Measurements from ENCODE around the gene LAD1.

LAD1 gene

DNA sequence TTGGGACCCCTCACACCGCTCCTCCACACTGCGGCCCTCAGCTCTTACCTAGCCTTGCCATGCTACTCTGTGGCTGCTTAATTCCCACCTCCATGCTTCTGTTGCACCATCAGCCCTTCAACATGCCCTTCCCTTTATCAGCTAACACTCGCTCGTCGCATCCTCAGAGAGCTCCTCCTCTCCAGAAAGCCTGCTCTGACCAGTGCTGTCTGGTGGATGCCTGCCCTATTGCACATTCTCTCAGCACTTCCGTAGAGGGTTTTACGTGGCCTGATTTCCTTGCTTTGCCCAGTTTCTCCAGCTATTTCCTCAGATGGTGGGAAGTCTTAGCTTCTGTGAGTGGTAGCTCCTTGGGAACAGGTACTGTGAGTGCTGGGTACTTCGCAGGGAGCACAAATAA is 10.3 kb upstream of the LAD1 start:
- DNase-seq (ENCODE audit: low read depth, low spot score): no peak
- in situ Hi-C loops (cut with HindIII; ENCODE audit: low sequenced_read_pairs): no loop called here
- TF ChIP-seq, protein P1, sequence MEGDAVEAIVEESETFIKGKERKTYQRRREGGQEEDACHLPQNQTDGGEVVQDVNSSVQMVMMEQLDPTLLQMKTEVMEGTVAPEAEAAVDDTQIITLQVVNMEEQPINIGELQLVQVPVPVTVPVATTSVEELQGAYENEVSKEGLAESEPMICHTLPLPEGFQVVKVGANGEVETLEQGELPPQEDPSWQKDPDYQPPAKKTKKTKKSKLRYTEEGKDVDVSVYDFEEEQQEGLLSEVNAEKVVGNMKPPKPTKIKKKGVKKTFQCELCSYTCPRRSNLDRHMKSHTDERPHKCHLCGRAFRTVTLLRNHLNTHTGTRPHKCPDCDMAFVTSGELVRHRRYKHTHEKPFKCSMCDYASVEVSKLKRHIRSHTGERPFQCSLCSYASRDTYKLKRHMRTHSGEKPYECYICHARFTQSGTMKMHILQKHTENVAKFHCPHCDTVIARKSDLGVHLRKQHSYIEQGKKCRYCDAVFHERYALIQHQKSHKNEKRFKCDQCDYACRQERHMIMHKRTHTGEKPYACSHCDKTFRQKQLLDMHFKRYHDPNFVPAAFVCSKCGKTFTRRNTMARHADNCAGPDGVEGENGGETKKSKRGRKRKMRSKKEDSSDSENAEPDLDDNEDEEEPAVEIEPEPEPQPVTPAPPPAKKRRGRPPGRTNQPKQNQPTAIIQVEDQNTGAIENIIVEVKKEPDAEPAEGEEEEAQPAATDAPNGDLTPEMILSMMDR (IDR thresholded peaks at IDR 0.05; ENCODE audit: low read depth, low read length): no peak
- no peak overlapping the region for H3K4me3 ChIP-seq (ENCODE audit: low read depth, low read length)

DNA sequence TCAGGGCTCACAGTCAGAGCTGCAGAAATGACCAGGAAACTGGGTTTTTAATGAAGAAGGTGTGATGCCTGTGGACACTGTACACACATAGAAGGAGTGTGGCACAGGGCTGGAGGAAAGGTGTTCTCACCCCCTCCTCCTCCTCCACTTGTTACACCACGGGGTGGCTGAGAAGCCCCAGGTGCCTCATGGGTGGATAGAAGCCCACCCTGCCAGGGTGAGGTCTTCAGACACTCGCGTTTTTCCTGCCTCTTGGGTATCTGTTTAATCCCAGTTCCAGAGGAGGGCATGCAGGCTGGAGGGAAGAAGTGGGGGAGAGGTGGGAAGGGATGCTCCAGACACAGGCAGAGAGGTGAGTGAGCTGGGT is 9.7 kb upstream of the LAD1 start:
- DNase-seq (ENCODE audit: low read depth, low spot score): no peak
- no peak overlapping the region for H3K4me3 ChIP-seq (ENCODE audit: low read depth, low read length)
- in situ Hi-C loops (cut with HindIII; ENCODE audit: low sequenced_read_pairs): no loop called here
- TF ChIP-seq, protein P1 (IDR thresholded peaks at IDR 0.05; ENCODE audit: low read depth, low read length): no peak

DNA sequence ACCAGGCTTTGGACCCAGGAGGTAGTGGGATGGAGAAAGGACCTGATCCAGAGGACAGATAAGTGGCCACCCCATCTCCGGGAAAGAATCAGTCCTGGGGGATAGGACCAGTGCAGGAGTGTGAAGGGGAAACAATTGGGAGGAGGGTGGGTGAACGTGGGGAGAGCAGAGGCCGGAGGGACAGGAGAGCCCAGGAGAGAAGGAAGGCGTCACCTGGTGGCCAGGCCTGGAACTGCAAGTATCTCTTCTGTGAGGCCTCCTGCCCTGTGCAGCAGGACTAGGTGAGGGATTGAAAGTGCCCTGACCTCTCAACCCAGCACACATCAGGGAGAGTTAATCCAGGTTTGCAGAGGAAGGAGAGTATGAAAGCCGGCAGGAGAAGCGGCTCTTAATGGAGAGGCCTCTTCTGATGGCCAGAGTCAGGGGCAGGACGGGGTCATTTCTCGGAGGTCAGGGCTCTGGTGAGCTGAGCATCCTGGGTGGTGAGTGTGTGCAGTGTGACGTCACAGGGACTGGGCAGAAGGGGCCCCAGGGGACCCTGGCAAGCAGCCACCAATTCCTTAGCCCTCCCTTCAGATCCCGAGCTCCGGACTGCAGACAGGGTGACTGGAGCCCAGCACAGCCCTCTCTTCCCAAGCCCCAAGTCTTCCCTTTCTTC is 9.2 kb upstream of the LAD1 start:
- TF ChIP-seq, protein P1 (IDR thresholded peaks at IDR 0.05; ENCODE audit: low read depth, low read length): peak; percentile 99
- no peak overlapping the region for H3K4me3 ChIP-seq (ENCODE audit: low read depth, low read length)
- in situ Hi-C loops (cut with HindIII; ENCODE audit: low sequenced_read_pairs): no loop called here
- DNase-seq (ENCODE audit: low read depth, low spot score): peak; percentile 63

DNA sequence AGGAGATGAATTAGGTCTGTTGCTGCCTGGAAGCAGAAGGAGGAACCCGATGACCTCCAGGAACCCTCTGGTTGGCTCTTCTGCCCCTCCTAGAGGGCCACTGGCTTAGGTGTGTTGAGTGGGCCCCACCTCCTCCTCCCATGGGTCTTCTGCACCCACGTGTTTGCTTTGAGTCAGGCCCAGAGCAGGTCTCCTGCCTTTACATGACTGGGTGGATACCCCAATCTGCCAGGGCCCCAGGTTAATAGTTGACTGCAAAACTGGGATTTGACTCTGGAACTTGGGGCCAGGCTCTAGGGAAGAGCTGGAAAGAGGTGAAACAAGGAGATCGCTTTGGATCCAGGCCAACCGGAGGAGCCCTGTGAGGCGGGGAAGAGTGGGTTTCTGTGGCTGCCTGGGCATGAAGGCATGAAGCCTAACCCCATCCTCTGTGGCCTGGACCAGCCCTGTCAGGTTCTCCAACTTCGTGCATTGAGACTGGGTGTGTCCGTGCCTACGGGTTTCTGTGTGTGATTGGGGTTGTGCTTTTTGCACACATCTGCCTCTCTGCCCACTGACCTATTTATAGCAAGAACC is 7.8 kb upstream of the LAD1 start:
- in situ Hi-C loops (cut with HindIII; ENCODE audit: low sequenced_read_pairs): no loop called here
- TF ChIP-seq, protein P1 (IDR thresholded peaks at IDR 0.05; ENCODE audit: low read depth, low read length): no peak
- H3K4me3 ChIP-seq (ENCODE audit: low read depth, low read length): no peak overlapping the region
- no peak for DNase-seq (ENCODE audit: low read depth, low spot score)

DNA sequence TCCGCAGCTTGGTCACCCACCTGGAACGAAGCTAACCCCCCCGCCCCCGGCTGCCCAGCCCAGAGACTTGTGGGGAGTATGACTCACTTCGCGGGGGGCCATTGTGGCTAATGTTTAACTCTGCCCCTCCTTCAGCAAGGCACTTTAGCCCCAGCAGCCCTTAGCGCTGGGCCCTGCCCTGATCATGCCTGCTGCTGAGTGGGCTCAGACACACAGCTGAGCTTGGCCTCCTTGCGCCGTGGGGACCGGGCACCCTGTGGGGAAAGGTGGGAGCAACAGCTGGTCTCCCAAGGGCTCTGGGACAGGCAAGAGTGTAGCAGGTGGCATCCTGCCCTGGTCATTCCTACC is 6.3 kb upstream of the LAD1 start:
- in situ Hi-C loops (cut with HindIII; ENCODE audit: low sequenced_read_pairs): no loop called here
- TF ChIP-seq, protein P1 (IDR thresholded peaks at IDR 0.05; ENCODE audit: low read depth, low read length): no peak
- no peak for DNase-seq (ENCODE audit: low read depth, low spot score)
- no peak overlapping the region for H3K4me3 ChIP-seq (ENCODE audit: low read depth, low read length)

DNA sequence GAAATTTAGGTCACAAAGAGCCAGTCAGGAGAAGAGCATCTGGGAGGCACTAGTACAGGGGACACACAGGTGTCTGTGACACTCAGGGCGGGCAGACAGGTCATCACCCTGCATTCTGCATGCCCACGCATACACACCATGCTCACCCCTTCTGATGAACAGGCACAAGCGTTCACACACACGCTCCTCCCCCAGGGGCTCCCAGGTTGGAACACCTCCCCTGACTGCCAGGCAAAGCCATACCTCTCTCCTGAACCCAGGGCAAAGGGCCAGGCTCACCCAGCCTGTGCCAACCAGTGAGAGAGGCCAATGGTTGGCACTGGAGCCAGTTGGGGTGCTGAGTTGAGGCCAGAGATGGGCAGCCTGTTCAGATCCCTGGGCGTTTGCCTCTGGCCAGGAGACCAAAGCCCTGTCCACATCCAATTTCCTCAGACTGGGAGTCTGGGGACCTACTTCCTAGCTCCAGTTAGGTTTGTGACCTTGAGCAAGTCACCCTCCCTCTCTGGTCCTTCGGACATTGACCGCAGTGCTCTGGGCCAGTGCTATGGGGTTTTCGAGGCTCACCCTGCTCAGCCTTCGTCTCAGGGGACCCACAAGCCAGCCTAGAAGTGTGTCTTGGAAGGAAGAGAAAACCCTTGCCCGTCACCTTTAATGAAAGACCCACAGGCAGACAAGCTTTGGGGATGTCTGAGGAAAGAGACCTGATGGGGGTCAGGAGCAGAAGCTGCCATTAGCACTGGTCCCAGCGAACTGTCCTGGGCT is 5.8 kb upstream of the LAD1 start:
- TF ChIP-seq, protein P1 (IDR thresholded peaks at IDR 0.05; ENCODE audit: low read depth, low read length): no peak
- DNase-seq (ENCODE audit: low read depth, low spot score): no peak
- in situ Hi-C loops (cut with HindIII; ENCODE audit: low sequenced_read_pairs): no loop called here
- no peak overlapping the region for H3K4me3 ChIP-seq (ENCODE audit: low read depth, low read length)

Measured in astrocyte of the spinal cord (primary cell).